CD4-positive, alpha-beta T cell (primary cell): ENCODE results near the gene MEX3B. TPM values are rescaled to one million over a fixed set of nuclear protein-coding genes. Genes with fewer than 3 reads are reported as not detected.

Experiments
- ATAC-seq: fragments of 200-7000 bp; cut with Tn5 transposase; one replicate; pipeline ENCODE4 v1.10.0; 2022; ENCODE audit warnings: mild to moderate bottlenecking; ENCODE audit not compliant: poor library complexity
- CTCF ChIA-PET: fragments of 350-600 bp; sonication (Branson Sonifier 250); formaldehyde crosslinking; loops from one replicate; lab custom pipeline; 2021; ENCODE audit warnings: antibody characterized with exemption, inconsistent platforms; lab: Charles Lee
- POLR2A ChIA-PET: fragments of 350-600 bp; sonication (Branson Sonifier 250); formaldehyde crosslinking; loops from one replicate; lab custom pipeline; 2021; ENCODE audit warnings: antibody characterized with exemption, inconsistent platforms; lab: Charles Lee
- DNase-seq, 14 experiments: peaks; one replicate each; pipeline ENCODE4 v3.0.0-alpha.2; 2013 to 2020; ENCODE audit warnings: mixed read lengths in 2 of 14
- H3K27ac ChIP-seq, 2 donors: one replicate each; pipeline versions ENCODE4 v1.5.1 to v1.7.0; 2013; ENCODE audit warnings: low read length in 2 of 2, low read depth in 1 of 2, mild to moderate bottlenecking in 1 of 2
- H3K27me3 ChIP-seq, 2 experiments: 1 replicate in 1 of 2; 2 replicates in 1 of 2; pipeline versions ENCODE4 v1.6.1 to v1.7.0; 2013; ENCODE audit warnings: low read length in 2 of 2, control low read depth in 1 of 2, mild to moderate bottlenecking in 1 of 2, moderate library complexity in 1 of 2; ENCODE audit not compliant: insufficient read depth in 2 of 2, control insufficient read depth in 1 of 2
- H3K36me3 ChIP-seq: one replicate; pipeline ENCODE4 v1.6.1; 2013; ENCODE audit warnings: low read length, control low read depth; ENCODE audit not compliant: insufficient read depth
- H3K4me1 ChIP-seq: one replicate; pipeline ENCODE4 v1.6.1; 2013; ENCODE audit warnings: low read length, control low read depth; ENCODE audit not compliant: insufficient read depth
- H3K4me3 ChIP-seq: one replicate; pipeline ENCODE4 v1.5.1; 2013; ENCODE audit warnings: mild to moderate bottlenecking, low read length, moderate library complexity
- H3K9me3 ChIP-seq, 2 experiments: 1 replicate in 1 of 2; 2 replicates in 1 of 2; pipeline versions ENCODE4 v1.6.1 to v1.7.0; 2013; ENCODE audit warnings: low read length in 2 of 2, mild to moderate bottlenecking in 2 of 2, control low read depth in 1 of 2, moderate library complexity in 1 of 2; ENCODE audit not compliant: control insufficient read depth in 1 of 2, insufficient read depth in 1 of 2
- H3K27ac Mint-ChIP-seq: one replicate; pipeline ENCODE4 v1.8.0; 2020; ENCODE audit warnings: mixed read lengths
- H3K27me3 Mint-ChIP-seq: one replicate; pipeline ENCODE4 v1.8.0; 2021; ENCODE audit warnings: mixed read lengths
- H3K36me3 Mint-ChIP-seq: one replicate; pipeline ENCODE4 v1.8.0; 2021; ENCODE audit warnings: low read depth, mixed read lengths
- H3K4me1 Mint-ChIP-seq: one replicate; pipeline ENCODE4 v1.8.0; 2021; ENCODE audit warnings: low read depth, mixed read lengths
- H3K4me3 Mint-ChIP-seq: one replicate; pipeline ENCODE4 v1.8.0; 2020; ENCODE audit warnings: mild to moderate bottlenecking, mixed read lengths
- H3K9me3 Mint-ChIP-seq: one replicate; pipeline ENCODE4 v1.8.0; 2020; ENCODE audit warnings: mixed read lengths
- CTCF ChIP-seq: fragments of 200-600 bp; IDR thresholded peaks from one replicate; pipeline ENCODE4 v1.8.0; 2022; ENCODE audit warnings: antibody characterized with exemption, mild to moderate bottlenecking
- intact Hi-C, 2 experiments: fragments of 100-400 bp; cut with DNase I in 1 of 2; cut with micrococcal nuclease in 1 of 2; formaldehyde crosslinking; loops; one replicate each; pipeline versions ENCODE4 v1.15.1 to v1.9.0; 2023 to 2025; cut with DNase I, micrococcal nuclease
- polyA plus RNA-seq, 2 donors: library from polyadenylated mRNA; unstranded; fragments of 120-200 nt; gene quantifications; one replicate each; pipeline ENCODE4 v1.2.1, GENCODE V29; 2013
- total RNA-seq, 174 experiments: library from RNA in 2 of 174; stranded (reverse) in 2 of 174; gene quantifications; one replicate each; pipeline ENCODE4 v1.2.3 and lab custom pipeline; 2021 to 2026

MEX3B gene
- total RNA-seq (1 to 10 TPM; 5.4 TPM), total RNA-seq (lab: John Stamatoyannopoulos, UW) (0.48 to 8.6 (median 2.1) reads per million in 172 experiments)
- 0.63 TPM for polyA plus RNA-seq (2013, experiment 1 of 2)
- polyA plus RNA-seq (2013, experiment 2 of 2), result 1.1 TPM

GRCh38 chr15:82045892-82046665 lies at the start of gene MEX3B:
MEX3B (minus strand) TSS chr15:82046018; CDS start chr15:82045705, 313 bp downstream.
- Histone ChIP-seq H3K27ac (peak within 1 kb of the TSS; percentile 67 to 73), H3K36me3 (no peaks in the 10 kb centered on the region), H3K4me3 (peak within 1 kb of the TSS; percentile 84), H3K4me1 (peaks cover 28% of the 10 kb centered on the region), H3K27me3 (peaks cover 2 to 4% of the 10 kb centered on the region in 2 experiments), H3K9me3 (peaks cover 0 to 20% of the 10 kb centered on the region in 2 experiments)
- Mint-ChIP-seq H3K36me3 (peaks cover 6% of the 10 kb centered on the region), H3K27ac (peak within 1 kb of the TSS; percentile 90), H3K27me3 (peaks cover under 1% of the 10 kb centered on the region), H3K4me3 (peak within 1 kb of the TSS; percentile 96), H3K4me1 (peaks cover 12% of the 10 kb centered on the region), H3K9me3 (no peaks in the 10 kb centered on the region)
- ATAC-seq (peak; percentile 69), DNase-seq (peak; percentile 66 to 95 (median 84))
- intact Hi-C loops, result loop anchor here in 1 of 2 experiments (5.0 to 10.0 kb wide), 2 partner anchors 631 to 1059 kb away; partner anchors contain the start of gene MESD
- ChIA-PET POLR2A (interaction anchor here (0.6 to 1.4 kb wide), 4 partner anchors 51 to 765 kb away, joined by 3 to 6 read pairs (median 3); partner anchors contain the start of gene RPS17), CTCF (interaction anchor here (2.2 kb wide), 1 partner anchor 10 kb away, joined by 5 read pairs; no protein-coding TSS in a partner anchor)
- no peak for TF ChIP-seq CTCF

- H3K9me3 ChIP-seq, result no peaks in the 10 kb centered on the region
- Mint-ChIP-seq H3K27me3 (no peaks in the 10 kb centered on the region), H3K27ac (no peak overlapping the region), H3K4me1 (no peaks in the 10 kb centered on the region), H3K9me3 (no peaks in the 10 kb centered on the region), H3K36me3 (no peaks in the 10 kb centered on the region), H3K4me3 (no peak overlapping the region)
- H3K27me3 ChIP-seq, result no peaks in the 10 kb centered on the region
- H3K4me1 ChIP-seq, result no peaks in the 10 kb centered on the region
- H3K27ac ChIP-seq, result no peak overlapping the region
- CTCF ChIA-PET, result no interaction called here
- POLR2A ChIA-PET, result no interaction called here
- no peak overlapping the region for H3K4me3 ChIP-seq
- DNase-seq (no peak), ATAC-seq (no peak)
- no peak for TF ChIP-seq CTCF
- intact Hi-C loops, result no loop called here
- no peaks in the 10 kb centered on the region for H3K36me3 ChIP-seq
Measured at GRCh38 chr15:82093774-82094211, 48.0 kb upstream of the MEX3B start.

GRCh38 chr15:82093325-82093724 lies 47.5 kb upstream of the MEX3B start:
- Histone ChIP-seq H3K36me3 (no peaks in the 10 kb centered on the region), H3K27me3 (no peaks in the 10 kb centered on the region), H3K4me3 (no peak overlapping the region), H3K9me3 (no peaks in the 10 kb centered on the region), H3K4me1 (no peaks in the 10 kb centered on the region), H3K27ac (no peak overlapping the region)
- no peak for ATAC-seq
- TF ChIP-seq CTCF, result no peak
- Mint-ChIP-seq H3K36me3 (no peaks in the 10 kb centered on the region), H3K4me1 (no peaks in the 10 kb centered on the region), H3K4me3 (no peak overlapping the region), H3K27me3 (no peaks in the 10 kb centered on the region), H3K27ac (no peak overlapping the region), H3K9me3 (no peaks in the 10 kb centered on the region)
- no peak for DNase-seq
- ChIA-PET CTCF (no interaction called here), POLR2A (no interaction called here)
- intact Hi-C loops, result no loop called here
